ENCODE results near the gene ATP13A3. TPM values are rescaled to one million over a fixed set of nuclear protein-coding genes. Genes with fewer than 3 reads are reported as not detected.

The ATP13A3 gene
- total RNA-seq, 1 donor from 2014 or later: 91.9 TPM

GRCh38 chr3:194373028-194373427, 113.8 kb downstream of the ATP13A3 start:
- no peaks in the 10 kb centered on the region for H3K36me3 Mint-ChIP-seq (ENCODE audit: low read depth)
- ATAC-seq (ENCODE audit: low read depth) (no peak), DNase-seq (no peak)
- ChIA-PET CTCF (interaction anchor here (0.6 kb wide), 1 partner anchor 45 kb away, joined by 3 read pairs; no protein-coding TSS in a partner anchor), POLR2A (no interaction called here)
- no peaks in the 10 kb centered on the region for H3K9me3 Mint-ChIP-seq
- no peak overlapping the region for H3K27ac Mint-ChIP-seq
- no peak overlapping the region for H3K4me3 Mint-ChIP-seq
- intact Hi-C loops (cut with micrococcal nuclease): no loop called here
- peaks cover 48% of the 10 kb centered on the region for H3K27me3 Mint-ChIP-seq
- no peaks in the 10 kb centered on the region for H3K4me1 Mint-ChIP-seq
- TF ChIP-seq, protein P1, sequence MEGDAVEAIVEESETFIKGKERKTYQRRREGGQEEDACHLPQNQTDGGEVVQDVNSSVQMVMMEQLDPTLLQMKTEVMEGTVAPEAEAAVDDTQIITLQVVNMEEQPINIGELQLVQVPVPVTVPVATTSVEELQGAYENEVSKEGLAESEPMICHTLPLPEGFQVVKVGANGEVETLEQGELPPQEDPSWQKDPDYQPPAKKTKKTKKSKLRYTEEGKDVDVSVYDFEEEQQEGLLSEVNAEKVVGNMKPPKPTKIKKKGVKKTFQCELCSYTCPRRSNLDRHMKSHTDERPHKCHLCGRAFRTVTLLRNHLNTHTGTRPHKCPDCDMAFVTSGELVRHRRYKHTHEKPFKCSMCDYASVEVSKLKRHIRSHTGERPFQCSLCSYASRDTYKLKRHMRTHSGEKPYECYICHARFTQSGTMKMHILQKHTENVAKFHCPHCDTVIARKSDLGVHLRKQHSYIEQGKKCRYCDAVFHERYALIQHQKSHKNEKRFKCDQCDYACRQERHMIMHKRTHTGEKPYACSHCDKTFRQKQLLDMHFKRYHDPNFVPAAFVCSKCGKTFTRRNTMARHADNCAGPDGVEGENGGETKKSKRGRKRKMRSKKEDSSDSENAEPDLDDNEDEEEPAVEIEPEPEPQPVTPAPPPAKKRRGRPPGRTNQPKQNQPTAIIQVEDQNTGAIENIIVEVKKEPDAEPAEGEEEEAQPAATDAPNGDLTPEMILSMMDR (IDR thresholded peaks at IDR 0.05): no peak

DNA sequence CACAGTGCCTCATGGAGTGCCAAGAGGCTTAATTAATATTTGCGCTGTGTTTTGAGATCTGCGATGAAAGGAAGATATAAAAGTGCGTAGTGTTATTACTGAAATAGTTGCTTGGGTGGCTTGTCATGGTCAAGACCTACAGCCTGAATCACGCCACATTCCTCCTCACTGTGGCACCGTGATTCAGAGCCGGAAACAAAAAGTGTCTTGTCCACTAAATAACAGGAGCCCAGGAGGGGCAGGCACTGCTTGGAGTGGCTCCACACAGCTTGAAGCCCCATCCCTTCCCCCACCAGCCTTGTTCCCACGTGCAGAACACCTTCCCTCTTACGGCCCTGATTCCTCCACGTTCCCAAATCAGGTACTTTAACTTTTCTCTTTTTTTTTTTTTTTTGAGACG, 116.0 kb downstream of the ATP13A3 start:
- ChIA-PET POLR2A (no interaction called here), CTCF (no interaction called here)
- H3K4me1 Mint-ChIP-seq: no peaks in the 10 kb centered on the region
- intact Hi-C loops (cut with micrococcal nuclease): no loop called here
- ATAC-seq (ENCODE audit: low read depth) (no peak), DNase-seq (no peak)
- H3K36me3 Mint-ChIP-seq (ENCODE audit: low read depth): no peaks in the 10 kb centered on the region
- H3K27ac Mint-ChIP-seq: no peak overlapping the region
- TF ChIP-seq, protein P1 (IDR thresholded peaks at IDR 0.05): no peak
- H3K4me3 Mint-ChIP-seq: no peak overlapping the region
- H3K9me3 Mint-ChIP-seq: no peaks in the 10 kb centered on the region
- peaks cover 43% of the 10 kb centered on the region for H3K27me3 Mint-ChIP-seq

GRCh38 chr3:194369522-194370279, 117.1 kb downstream of the ATP13A3 start, which contains the start of gene LRRC15:
TSS of gene LRRC15 (minus strand) at chr3:194369743. CDS start at chr3:194361043, 8,700 bp downstream.
- TF ChIP-seq, protein P1 (IDR thresholded peaks at IDR 0.05): no peak
- no peak for ATAC-seq (ENCODE audit: low read depth)
- Mint-ChIP-seq H3K4me1 (no peaks in the 10 kb centered on the region), H3K36me3 (ENCODE audit: low read depth) (no peaks in the 10 kb centered on the region), H3K27ac (no peak within 1 kb of the TSS), H3K9me3 (no peaks in the 10 kb centered on the region), H3K27me3 (peaks cover 37% of the 10 kb centered on the region), H3K4me3 (no peak within 1 kb of the TSS)
- ChIA-PET CTCF (no interaction called here), POLR2A (no interaction called here)
- DNase-seq: no peak
- intact Hi-C loops (cut with micrococcal nuclease): no loop called here

- DNase-seq (no peak), ATAC-seq (ENCODE audit: low read depth) (no peak)
- ChIA-PET CTCF (no interaction called here), POLR2A (no interaction called here)
- H3K27ac Mint-ChIP-seq: no peak overlapping the region
- H3K4me3 Mint-ChIP-seq: no peak overlapping the region
- H3K27me3 Mint-ChIP-seq: peaks cover 35% of the 10 kb centered on the region
- H3K9me3 Mint-ChIP-seq: no peaks in the 10 kb centered on the region
- no peaks in the 10 kb centered on the region for H3K36me3 Mint-ChIP-seq (ENCODE audit: low read depth)
- no peaks in the 10 kb centered on the region for H3K4me1 Mint-ChIP-seq
- TF ChIP-seq, protein P1 (IDR thresholded peaks at IDR 0.05): no peak
- intact Hi-C loops (cut with micrococcal nuclease): no loop called here
These were observed 117.9 kb downstream of the ATP13A3 start for GRCh38 chr3:194368918-194369317.

GRCh38 chr3:194367992-194368841, 118.6 kb downstream of the ATP13A3 start:
- Mint-ChIP-seq H3K4me3 (no peak overlapping the region), H3K36me3 (ENCODE audit: low read depth) (no peaks in the 10 kb centered on the region), H3K4me1 (no peaks in the 10 kb centered on the region), H3K27me3 (peaks cover 35% of the 10 kb centered on the region), H3K9me3 (no peaks in the 10 kb centered on the region), H3K27ac (no peak overlapping the region)
- ChIA-PET POLR2A (no interaction called here), CTCF (no interaction called here)
- intact Hi-C loops (cut with micrococcal nuclease): no loop called here
- ATAC-seq (ENCODE audit: low read depth) (no peak), DNase-seq (no peak)
- TF ChIP-seq, protein P1 (IDR thresholded peaks at IDR 0.05): no peak
